Natural killer cell treated with Interleukin-12 subunit alpha and Interleukin-12 subunit beta and Interleukin-15 and Interleukin-18, amount 100 ng/mL, for 72 hours (primary cell): ENCODE results near the gene GNG12. TPM values are rescaled to one million over a fixed set of nuclear protein-coding genes. Genes with fewer than 3 reads are reported as not detected.

Experiments used
- ATAC-seq, 2 donors: fragments of 150-1000 bp; cut with Tn5 transposase in 1 of 2; sonication (Bioruptor Pico), chemical (Tn5 transposase) in 1 of 2; 2 replicates each; pipeline ENCODE4 v1.10.0; 2021
- DNase-seq: peaks from one replicate; pipeline ENCODE4 v3.0.0; 2022; ENCODE audit warnings: low spot score
- H3K27ac Mint-ChIP-seq, 2 donors: 1 replicate in 1 of 2; 2 replicates in 1 of 2; pipeline ENCODE4 v1.8.0; 2022; ENCODE audit warnings: mixed read lengths in 2 of 2, mild to moderate bottlenecking in 1 of 2, moderate library complexity in 1 of 2
- H3K27me3 Mint-ChIP-seq, 2 donors: 1 replicate in 1 of 2; 2 replicates in 1 of 2; pipeline ENCODE4 v1.8.0; 2022; ENCODE audit warnings: mixed read lengths in 2 of 2
- H3K36me3 Mint-ChIP-seq: one replicate; pipeline ENCODE4 v1.8.0; 2022; ENCODE audit warnings: mixed read lengths
- H3K4me1 Mint-ChIP-seq, 2 donors: 1 replicate in 1 of 2; 2 replicates in 1 of 2; pipeline ENCODE4 v1.8.0; 2022; ENCODE audit warnings: low read depth in 2 of 2, mixed read lengths in 2 of 2, mild to moderate bottlenecking in 1 of 2
- H3K4me3 Mint-ChIP-seq: one replicate; pipeline ENCODE4 v1.8.0; 2022; ENCODE audit warnings: mixed read lengths
- H3K9me3 Mint-ChIP-seq: 2 replicates; pipeline ENCODE4 v1.8.0; 2022; ENCODE audit warnings: mixed read lengths
- total RNA-seq, 2 donors: library from RNA; stranded (reverse); gene quantifications; one replicate each; pipeline ENCODE4 v1.2.3, GENCODE V29; 2022

Gene GNG12
- total RNA-seq, 2 donors from 2014 or later = 0.21 to 0.28 TPM

DNA sequence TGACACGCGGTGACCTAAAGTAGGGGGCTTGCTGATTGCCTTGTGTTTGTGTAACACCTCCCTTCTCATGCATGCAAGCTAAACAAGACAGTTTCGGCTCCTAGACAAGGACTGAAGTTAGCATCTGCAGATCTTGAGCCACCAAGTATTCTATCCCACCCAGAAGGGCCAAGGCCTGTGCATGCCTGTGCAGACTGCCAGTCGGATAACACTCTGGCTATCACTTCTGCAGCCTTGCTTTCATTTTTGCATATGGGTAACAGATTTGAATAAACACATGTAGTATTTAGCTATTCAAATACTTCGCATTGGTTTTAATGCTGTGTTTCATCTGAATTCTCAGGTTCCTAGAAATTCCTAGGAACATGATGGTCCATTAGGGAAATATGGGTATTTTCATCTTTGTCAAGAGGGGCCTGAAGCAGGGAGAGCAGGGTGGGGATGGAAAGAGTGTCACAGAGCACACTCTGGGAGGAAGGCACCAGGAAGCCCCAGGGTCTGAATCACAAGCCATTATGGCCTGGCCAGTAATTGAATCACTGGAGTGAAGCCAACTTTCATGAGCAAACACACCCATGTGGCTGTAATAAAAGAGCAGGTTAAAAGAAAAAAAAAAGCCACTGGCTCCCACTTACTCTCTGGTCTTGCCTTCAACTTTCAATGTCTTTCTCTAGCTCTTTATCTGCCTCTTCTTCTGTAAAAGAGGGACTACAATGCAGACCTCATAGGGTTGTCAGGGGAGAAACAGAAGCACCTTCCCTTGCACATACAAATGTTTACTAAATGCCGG, 120.0 kb downstream of the GNG12 start:
- no peaks in the 10 kb centered on the region for H3K4me1 Mint-ChIP-seq
- no peaks in the 10 kb centered on the region for H3K9me3 Mint-ChIP-seq
- H3K36me3 Mint-ChIP-seq = no peaks in the 10 kb centered on the region
- H3K27me3 Mint-ChIP-seq = no peaks in the 10 kb centered on the region
- DNase-seq (no peak), ATAC-seq (no peak)
- H3K27ac Mint-ChIP-seq = no peak overlapping the region
- H3K4me3 Mint-ChIP-seq = no peak overlapping the region

GRCh38 chr1:67711855-67712212, 121.4 kb downstream of the GNG12 start:
- ATAC-seq = no peak
- no peak for DNase-seq
- peaks cover 0 to 1% of the 10 kb centered on the region in 2 donors for H3K27me3 Mint-ChIP-seq
- no peak overlapping the region for H3K27ac Mint-ChIP-seq
- no peak overlapping the region for H3K4me3 Mint-ChIP-seq
- no peaks in the 10 kb centered on the region for H3K36me3 Mint-ChIP-seq
- H3K4me1 Mint-ChIP-seq = no peaks in the 10 kb centered on the region
- no peaks in the 10 kb centered on the region for H3K9me3 Mint-ChIP-seq

GRCh38 chr1:67711158-67711854, 122.0 kb downstream of the GNG12 start:
- Mint-ChIP-seq H3K4me3 (no peak overlapping the region), H3K9me3 (no peaks in the 10 kb centered on the region), H3K36me3 (no peaks in the 10 kb centered on the region), H3K27ac (no peak overlapping the region), H3K4me1 (no peaks in the 10 kb centered on the region), H3K27me3 (peaks cover 0 to 2% of the 10 kb centered on the region in 2 donors)
- DNase-seq = no peak
- ATAC-seq = no peak

GRCh38 chr1:67710417-67710816, 122.8 kb downstream of the GNG12 start:
- no peak overlapping the region for H3K4me3 Mint-ChIP-seq
- no peaks in the 10 kb centered on the region for H3K36me3 Mint-ChIP-seq
- H3K27ac Mint-ChIP-seq = no peak overlapping the region
- no peak for DNase-seq
- H3K4me1 Mint-ChIP-seq = no peaks in the 10 kb centered on the region
- ATAC-seq = no peak
- H3K27me3 Mint-ChIP-seq = peaks cover 6 to 7% of the 10 kb centered on the region in 2 donors
- no peaks in the 10 kb centered on the region for H3K9me3 Mint-ChIP-seq

DNA sequence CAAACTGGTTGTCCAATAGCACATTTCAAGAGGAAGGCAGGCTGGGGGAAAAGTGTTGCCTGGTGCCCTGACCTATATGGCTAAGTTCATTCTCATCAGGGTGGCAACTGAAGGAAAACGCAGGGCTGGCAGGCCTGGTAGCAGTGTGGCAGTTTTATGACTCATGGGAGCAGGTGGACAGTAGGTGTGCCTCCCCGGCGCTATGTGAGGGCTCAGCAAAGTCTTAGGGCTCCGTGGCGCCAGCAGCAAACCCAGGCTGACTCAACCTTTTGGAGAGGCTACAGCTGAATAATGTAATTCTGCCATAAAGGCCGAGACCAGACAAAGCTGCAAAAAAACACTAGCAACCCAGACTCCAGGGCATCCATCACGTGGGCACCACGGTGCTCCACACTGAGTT, 124.7 kb downstream of the GNG12 start:
- no peaks in the 10 kb centered on the region for H3K9me3 Mint-ChIP-seq
- H3K36me3 Mint-ChIP-seq = no peaks in the 10 kb centered on the region
- H3K4me1 Mint-ChIP-seq = no peaks in the 10 kb centered on the region
- peaks cover 7 to 12% of the 10 kb centered on the region in 2 donors for H3K27me3 Mint-ChIP-seq
- H3K27ac Mint-ChIP-seq = no peak overlapping the region
- ATAC-seq (no peak), DNase-seq (no peak)
- no peak overlapping the region for H3K4me3 Mint-ChIP-seq

DNA sequence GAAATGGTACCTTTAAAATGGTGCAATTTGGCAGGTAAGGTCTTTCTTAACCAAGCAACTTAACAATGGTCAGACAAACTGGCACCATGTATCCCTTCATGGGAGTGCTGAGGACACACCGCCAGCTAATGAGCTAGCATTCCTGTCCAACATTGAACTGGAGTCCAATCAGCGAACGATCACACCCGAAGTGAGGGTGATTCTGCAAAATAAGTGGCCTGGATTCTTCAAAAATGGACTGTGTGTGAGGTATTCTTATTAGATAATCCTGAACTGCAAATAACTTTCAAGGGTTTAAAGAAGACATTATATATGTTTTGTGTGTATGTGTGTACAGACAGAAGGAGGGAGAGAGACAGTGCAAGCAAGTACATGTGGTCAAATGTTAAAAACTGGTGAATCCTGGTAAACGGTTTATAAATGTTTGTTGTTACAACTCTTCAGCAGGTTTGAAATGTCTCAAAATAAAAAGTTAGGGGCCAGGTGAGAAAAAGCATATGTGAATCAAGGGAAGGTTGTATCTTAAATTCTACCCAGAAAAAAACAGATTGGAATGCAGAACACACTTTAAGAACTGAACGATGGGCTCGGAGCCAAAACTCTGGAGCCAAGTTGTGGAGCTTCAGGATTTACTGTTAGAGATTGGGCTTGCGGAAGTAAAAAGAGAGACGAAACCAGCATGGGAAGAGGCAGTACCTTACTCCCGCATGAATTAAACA, 127.4 kb downstream of the GNG12 start:
- Mint-ChIP-seq H3K4me3 (no peak overlapping the region), H3K36me3 (no peaks in the 10 kb centered on the region), H3K27me3 (peaks cover 7 to 15% of the 10 kb centered on the region in 2 donors), H3K4me1 (no peaks in the 10 kb centered on the region), H3K9me3 (no peaks in the 10 kb centered on the region), H3K27ac (no peak overlapping the region)
- no peak for DNase-seq
- no peak for ATAC-seq

DNA sequence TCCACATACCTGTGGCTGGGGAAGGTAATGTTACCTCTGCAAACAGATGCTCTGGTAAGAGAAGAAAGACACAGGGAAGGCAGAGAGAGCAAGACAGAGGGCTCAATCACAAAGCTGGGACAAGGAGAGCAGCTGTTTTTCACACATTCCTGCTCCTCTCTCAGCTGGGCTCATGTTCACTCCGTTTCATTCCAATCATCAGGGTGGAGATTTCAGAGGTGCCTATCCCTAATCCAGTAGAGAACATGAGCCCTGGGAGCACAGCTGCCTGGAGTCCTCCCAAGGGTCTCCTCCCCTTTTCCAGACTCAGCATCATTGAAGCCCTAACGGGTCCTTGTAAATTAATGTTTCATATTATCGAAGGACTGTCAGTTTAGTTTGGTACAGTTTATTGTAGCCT, 128.9 kb downstream of the GNG12 start:
- H3K4me3 Mint-ChIP-seq = no peak overlapping the region
- ATAC-seq (no peak), DNase-seq (no peak)
- no peaks in the 10 kb centered on the region for H3K36me3 Mint-ChIP-seq
- peaks cover 7 to 18% of the 10 kb centered on the region in 2 donors for H3K27me3 Mint-ChIP-seq
- H3K4me1 Mint-ChIP-seq = no peaks in the 10 kb centered on the region
- no peak overlapping the region for H3K27ac Mint-ChIP-seq
- no peaks in the 10 kb centered on the region for H3K9me3 Mint-ChIP-seq

DNA sequence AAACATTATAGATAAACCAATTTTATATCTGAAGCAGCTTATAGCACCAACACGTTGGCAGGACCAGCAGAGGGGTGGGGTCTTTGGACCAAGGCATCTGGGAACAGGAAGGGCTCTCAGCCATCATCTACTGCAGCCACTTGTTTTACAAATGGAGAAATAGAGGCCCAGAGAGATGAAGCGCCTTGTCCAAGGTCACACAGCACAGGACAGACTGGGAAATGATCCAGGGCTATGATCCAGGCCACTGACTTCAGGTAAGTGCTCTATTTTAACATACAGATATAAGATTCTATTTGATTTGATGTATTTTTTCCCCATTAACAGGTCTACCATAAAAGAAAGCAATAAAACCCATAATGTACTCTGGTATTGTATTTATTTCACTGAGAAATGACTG, 131.4 kb downstream of the GNG12 start:
- ATAC-seq (no peak), DNase-seq (no peak)
- Mint-ChIP-seq H3K27me3 (peaks cover 7 to 17% of the 10 kb centered on the region in 2 donors), H3K36me3 (no peaks in the 10 kb centered on the region), H3K4me3 (no peak overlapping the region), H3K9me3 (no peaks in the 10 kb centered on the region), H3K4me1 (no peaks in the 10 kb centered on the region), H3K27ac (no peak overlapping the region)

- Mint-ChIP-seq H3K27me3 (peaks cover 7 to 13% of the 10 kb centered on the region in 2 donors), H3K4me1 (no peaks in the 10 kb centered on the region), H3K27ac (no peak overlapping the region), H3K4me3 (no peak overlapping the region), H3K9me3 (no peaks in the 10 kb centered on the region), H3K36me3 (no peaks in the 10 kb centered on the region)
- ATAC-seq = no peak
- DNase-seq = no peak
These were observed 132.4 kb downstream of the GNG12 start for GRCh38 chr1:67700692-67701410.

DNA sequence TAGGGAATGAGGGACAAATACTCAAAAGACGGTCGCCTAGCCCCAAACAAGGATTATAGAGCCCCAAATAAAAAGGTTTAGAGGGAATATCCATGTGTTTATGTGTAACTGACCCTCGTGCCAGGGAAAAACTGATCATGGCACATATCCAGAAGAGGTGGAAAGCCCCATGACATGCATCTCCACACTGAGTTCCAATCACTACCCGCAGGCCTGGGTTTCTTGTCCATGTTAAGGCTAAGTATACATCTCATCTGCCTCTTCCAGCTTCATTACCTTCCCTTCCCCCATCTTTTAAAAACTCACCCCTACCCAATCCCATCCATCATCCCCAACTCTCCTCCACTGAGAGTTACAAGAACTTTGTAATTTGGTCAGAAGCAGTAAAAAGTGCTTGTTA, 133.0 kb downstream of the GNG12 start:
- ATAC-seq = no peak
- H3K36me3 Mint-ChIP-seq = no peaks in the 10 kb centered on the region
- H3K27me3 Mint-ChIP-seq = peaks cover 7 to 9% of the 10 kb centered on the region in 2 donors
- H3K4me1 Mint-ChIP-seq = no peaks in the 10 kb centered on the region
- DNase-seq = no peak
- H3K9me3 Mint-ChIP-seq = no peaks in the 10 kb centered on the region
- H3K27ac Mint-ChIP-seq = no peak overlapping the region
- H3K4me3 Mint-ChIP-seq = no peak overlapping the region

GRCh38 chr1:67696708-67697107, 136.6 kb downstream of the GNG12 start:
- Mint-ChIP-seq H3K4me1 (no peaks in the 10 kb centered on the region), H3K9me3 (no peaks in the 10 kb centered on the region), H3K27me3 (peaks cover 5 to 7% of the 10 kb centered on the region in 2 donors), H3K27ac (no peak overlapping the region), H3K36me3 (no peaks in the 10 kb centered on the region), H3K4me3 (no peak overlapping the region)
- no peak for DNase-seq
- ATAC-seq = no peak

DNA sequence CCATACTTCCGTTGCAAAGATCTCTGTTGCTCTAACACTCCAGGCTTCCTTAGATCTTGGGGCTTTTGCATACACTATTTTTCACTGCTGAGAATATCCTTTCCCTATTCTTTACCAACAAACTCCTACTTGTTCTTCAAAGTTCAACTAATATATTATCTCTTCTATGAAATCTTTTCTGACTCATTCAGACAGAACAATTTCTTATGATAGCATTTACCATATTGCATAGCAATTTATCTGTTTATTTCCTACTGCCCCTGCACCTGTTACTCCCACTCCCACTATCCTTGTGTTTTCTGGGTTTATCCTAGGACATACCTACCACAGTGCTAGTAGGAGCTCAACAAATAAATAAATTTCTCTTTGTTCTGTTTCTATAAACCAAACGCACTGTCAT, 137.3 kb downstream of the GNG12 start:
- Mint-ChIP-seq H3K27ac (no peak overlapping the region), H3K27me3 (peaks cover 4 to 7% of the 10 kb centered on the region in 2 donors), H3K9me3 (no peaks in the 10 kb centered on the region), H3K4me1 (no peaks in the 10 kb centered on the region), H3K4me3 (no peak overlapping the region), H3K36me3 (no peaks in the 10 kb centered on the region)
- DNase-seq = no peak
- ATAC-seq = no peak

DNA sequence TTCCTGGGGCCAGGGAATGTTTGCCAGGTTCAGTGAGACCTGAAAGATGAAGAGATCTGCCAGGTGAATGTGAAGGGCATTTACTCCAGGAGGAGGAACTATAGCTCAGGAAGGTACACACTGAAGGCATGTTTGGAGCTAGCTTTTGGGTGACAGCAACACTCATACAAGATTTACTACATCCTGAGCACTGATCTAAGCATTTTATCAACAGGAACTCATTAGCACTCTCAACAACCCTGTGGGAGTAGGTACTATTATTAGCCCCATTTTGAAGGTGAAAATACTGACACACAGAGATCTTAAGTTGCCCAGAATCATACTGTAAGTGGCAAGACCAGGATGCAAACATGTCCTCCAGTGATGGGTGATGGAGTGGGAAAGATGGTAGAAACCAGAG, 141.6 kb downstream of the GNG12 start:
- no peak overlapping the region for H3K4me3 Mint-ChIP-seq

More for the DNA sequence above, 141.6 kb downstream of the GNG12 start:
- ATAC-seq (no peak), DNase-seq (no peak)
- peaks cover 0 to 7% of the 10 kb centered on the region in 2 donors for H3K27me3 Mint-ChIP-seq
- H3K27ac Mint-ChIP-seq = no peak overlapping the region
- peaks cover 10 to 13% of the 10 kb centered on the region in 2 donors for H3K4me1 Mint-ChIP-seq
- no peaks in the 10 kb centered on the region for H3K9me3 Mint-ChIP-seq
- peaks cover 14% of the 10 kb centered on the region for H3K36me3 Mint-ChIP-seq
